GM12878 (cell line): ENCODE data around the gene NTF3. TPM values are rescaled to one million over a fixed set of nuclear protein-coding genes. Genes with fewer than 3 reads are reported as not detected.

Experiments used
- ATAC-seq: fragments of 200-7000 bp; cut with Tn5 transposase; 3 replicates; pipeline ENCODE4 v1.9.1; 2020; ENCODE audit warnings: mild to moderate bottlenecking, moderate library complexity
- BruUV-seq: library from RNA; stranded (reverse); fragments of 400-500 nt; replicated peaks from 2 replicates; lab custom pipeline; 2021; lab: Mats Ljungman, UMichigan
- CTCF ChIA-PET: fragments of 300-600 bp; sonication (Branson Sonifier 250); formaldehyde crosslinking; extraction: SDS; loops from one replicate; lab custom pipeline; 2021; ENCODE audit warnings: inconsistent platforms; lab: Yijun Ruan, JAX
- POLR2A ChIA-PET: fragments of 350-600 bp; formaldehyde crosslinking; extraction: SDS; loops from one replicate; lab custom pipeline; 2021; ENCODE audit warnings: inconsistent platforms; lab: Charles Lee
- RAD21 ChIA-PET: fragments of 300-600 bp; sonication (Branson Sonifier 250); formaldehyde crosslinking; loops from one replicate; lab custom pipeline; 2023; ENCODE audit warnings: antibody characterized with exemption; ENCODE audit not compliant: unreplicated experiment; lab: Charles Lee
- SMC1A ChIA-PET: fragments of 300-600 bp; sonication (Branson Sonifier 250); formaldehyde crosslinking; loops from one replicate; lab custom pipeline; 2023; ENCODE audit not compliant: unreplicated experiment, uncharacterized antibody; lab: Charles Lee
- DNase-seq: peaks from one replicate; pipeline ENCODE4 v3.0.0-alpha.2; 2011; ENCODE audit warnings: low read depth, low spot score
- FAIRE-seq: peaks from 3 replicates; lab custom pipeline; 2011; peaks lifted over from hg19 to GRCh38; lab: Jason Lieb, UNC
- H2AFZ ChIP-seq: 2 replicates; pipeline ENCODE4 v1.6.0; 2011; ENCODE audit warnings: low read depth, low read length, control low read depth; ENCODE audit not compliant: control insufficient read depth
- H3K27ac ChIP-seq: 2 replicates; pipeline ENCODE4 v1.5.1; 2011; ENCODE audit warnings: control low read depth; ENCODE audit not compliant: control insufficient read depth, insufficient read depth
- H3K27me3 ChIP-seq, 2 experiments: replicated peaks in 1 of 2; 2 replicates each; pipeline versions ENCODE4 v1.6.0 to v1.6.1; 2011; ENCODE audit warnings: low read length in 1 of 2; ENCODE audit not compliant: control insufficient read depth in 2 of 2, insufficient read depth in 2 of 2
- H3K36me3 ChIP-seq, 2 experiments: 2 replicates each; pipeline ENCODE4 v1.5.1; 2011; ENCODE audit warnings: low read length in 1 of 2; ENCODE audit not compliant: control insufficient read depth in 2 of 2, insufficient read depth in 2 of 2
- H3K4me1 ChIP-seq: 2 replicates; pipeline ENCODE4 v1.6.1; 2011; ENCODE audit warnings: mild to moderate bottlenecking, low read length, moderate library complexity, mixed read lengths; ENCODE audit not compliant: control insufficient read depth, insufficient read depth
- H3K4me2 ChIP-seq: 2 replicates; pipeline ENCODE4 v1.6.0; 2011; ENCODE audit warnings: control low read depth; ENCODE audit not compliant: control insufficient read depth, insufficient read depth
- H3K4me3 ChIP-seq: fragments of 200-600 bp; sonication (generic); 2 replicates; pipeline ENCODE4 v1.5.1; 2016
- H3K79me2 ChIP-seq: 2 replicates; pipeline ENCODE4 v1.6.0; 2011; ENCODE audit warnings: low read length; ENCODE audit not compliant: control insufficient read depth, insufficient read depth
- H3K9ac ChIP-seq: 2 replicates; pipeline ENCODE4 v1.8.0; 2011; ENCODE audit warnings: low read length, control low read depth, mixed read lengths; ENCODE audit not compliant: control insufficient read depth, insufficient read depth
- H3K9me3 ChIP-seq: replicated peaks from 3 replicates; pipeline ENCODE4 v1.5.1; 2011; ENCODE audit warnings: mild to moderate bottlenecking, low read length; ENCODE audit not compliant: control insufficient read depth, insufficient read depth
- H4K20me1 ChIP-seq: 2 replicates; pipeline ENCODE4 v1.6.0; 2011; ENCODE audit not compliant: control insufficient read depth, insufficient read depth
- CTCF ChIP-seq, 3 experiments: IDR thresholded peaks in 2 of 3; conservative IDR thresholded peaks in 1 of 3; 2 replicates each; pipeline ENCODE4 v1.5.1; 2011; ENCODE audit warnings: low read depth in 3 of 3, low read length in 3 of 3, mild to moderate bottlenecking in 3 of 3, control low read depth in 2 of 3, moderate library complexity in 2 of 3, inconsistent platforms in 1 of 3, mixed read lengths in 1 of 3; ENCODE audit not compliant: control insufficient read depth in 2 of 3, insufficient read depth in 1 of 3; ENCODE audit errors: extremely low read depth in 1 of 3
- JUNB ChIP-seq: IDR thresholded peaks from 2 replicates; pipeline ENCODE4 v1.6.1; 2016; ENCODE audit warnings: antibody characterized with exemption, mild to moderate bottlenecking
- MYB ChIP-seq: fragments of 150-350 bp; IDR thresholded peaks from 2 replicates; pipeline ENCODE4 v1.6.1; 2014; ENCODE audit warnings: mild to moderate bottlenecking, low read depth, low read length, borderline replicate concordance
- MYC ChIP-seq: IDR thresholded peaks from 2 replicates; pipeline ENCODE4 v1.6.1; 2011; ENCODE audit warnings: mild to moderate bottlenecking, low read length, moderate library complexity, inconsistent platforms; ENCODE audit not compliant: insufficient read depth, insufficient replicate concordance, insufficient read length, severe bottlenecking
- NFXL1 ChIP-seq: fragments of 450-650 bp; IDR thresholded peaks from 2 replicates; pipeline ENCODE4 v1.6.1; 2017; ENCODE audit warnings: antibody characterized with exemption, mild to moderate bottlenecking, borderline replicate concordance
- NR2C2 ChIP-seq: IDR thresholded peaks from 2 replicates; pipeline ENCODE4 v1.6.1; 2011; ENCODE audit warnings: borderline replicate concordance, low read depth; ENCODE audit not compliant: control insufficient read depth, insufficient read length
- POLR2AphosphoS2 ChIP-seq: IDR thresholded peaks from 2 replicates; pipeline ENCODE4 v1.6.1; 2011; ENCODE audit warnings: low read depth, mild to moderate bottlenecking, low read length, improper control_type of control experiment, moderate library complexity
- RUNX3 ChIP-seq: IDR thresholded peaks from 2 replicates; pipeline ENCODE4 v1.6.1; 2012; ENCODE audit warnings: low read length, inconsistent platforms
- SMAD5 ChIP-seq: IDR thresholded peaks from 2 replicates; pipeline ENCODE4 v1.6.1; 2016; ENCODE audit warnings: antibody characterized with exemption, low read depth
- WGBS: methylation state at CpG from one replicate; pipeline ENCODE4 v1.1.6; 2016; ENCODE audit warnings: low lambda C conversion rate; ENCODE audit not compliant: insufficient replicate concordance, insufficient coverage; ENCODE audit errors: missing lambda C conversion rate; 5-methylcytosine and 5-hydroxymethylcytosine counted together
- in situ Hi-C: fragments of 300-500 bp; cut with MboI; formaldehyde crosslinking; loops from 9 replicates; pipeline ENCODE4 v1.14.3; 2018; ENCODE audit warnings: mixed read lengths
- intact Hi-C: fragments of 100-400 bp; cut with micrococcal nuclease; formaldehyde crosslinking; loops from one replicate; pipeline ENCODE4 v1.14.2; 2022; ENCODE audit not compliant: unreplicated experiment
- polyA plus RNA-seq, 11 experiments: library from polyadenylated mRNA; depleted of rRNA in 4 of 11; unstranded in 6 of 11; stranded (reverse) in 5 of 11; fragments of >200 nt; fragmentation: Nextera tagmentation in 4 of 11; fragmentation: Illumina TruSeq in 1 of 11; extraction: Ambion mirVana in 4 of 11; extraction: Trizol in 1 of 11; gene quantifications; 1 replicate in 1 of 11; 2 replicates in 10 of 11; pipeline versions ENCODE4 v1.2.1 to v1.2.3, GENCODE V29; 2011 to 2016; ENCODE audit warnings: inconsistent platforms in 2 of 11, missing spikeins in 2 of 11, low read depth in 1 of 11
- total RNA-seq, 4 experiments: library from RNA; depleted of rRNA in 3 of 4; stranded (reverse); fragments of >200 nt in 3 of 4; fragmentation: Illumina TruSeq in 1 of 4; extraction: Trizol in 1 of 4; gene quantifications; 2 replicates each; pipeline versions ENCODE4 v1.2.1 to v1.2.3, GENCODE V29; 2013 to 2021
- TF ChIP-seq, protein P1 (sequence below): fragments of 450-650 bp; formaldehyde crosslinking; IDR thresholded peaks from 2 replicates; pipeline ENCODE4 v1.4.0; 2022; ENCODE audit warnings: mild to moderate bottlenecking, moderate library complexity

Gene NTF3
- total and polyA plus RNA-seq, 10 of the 15 experiments (the other 5 are each of a cell fraction or from before 2014, with no cell fraction given): 0.07 TPM; not detected in 9

GRCh38 chr12:5514545-5514944, 82.6 kb downstream of the NTF3 start:
- RAD21 ChIA-PET: no interaction called here
- WGBS: 24% methylated on average over 4 of the region's 4 CpGs
- FAIRE-seq (no peak), DNase-seq (no peak), ATAC-seq (no peak)
- Histone ChIP-seq H3K27me3 (no peaks in the 10 kb centered on the region; a peak in 2 of 4 replicates), H3K4me2 (no peak overlapping the region), H3K4me1 (no peaks in the 10 kb centered on the region), H3K79me2 (no peaks in the 10 kb centered on the region), H3K4me3 (no peak overlapping the region), H4K20me1 (no peaks in the 10 kb centered on the region), H3K27ac (no peak overlapping the region), H2AFZ (no peak overlapping the region), H3K9ac (no peak overlapping the region), H3K36me3 (no peaks in the 10 kb centered on the region), H3K9me3 (no peaks in the 10 kb centered on the region)
- TF ChIP-seq NFXL1 (no peak), CTCF (IDR thresholded peaks at IDR 0.05 in 2 of 3, conservative IDR thresholded peaks at IDR 0.05 in 1 of 3; ENCODE audit: control insufficient read depth in 2 of 3, extremely low read depth in 1 of 3, insufficient read depth in 1 of 3, low read depth in 3 of 3, low read length in 3 of 3) (no peak), JUNB (no peak), POLR2AphosphoS2 (no peak), MYC (no peak), SMAD5 (no peak), RUNX3 (no peak), NR2C2 (no peak), MYB (no peak)
- TF ChIP-seq, protein P1, sequence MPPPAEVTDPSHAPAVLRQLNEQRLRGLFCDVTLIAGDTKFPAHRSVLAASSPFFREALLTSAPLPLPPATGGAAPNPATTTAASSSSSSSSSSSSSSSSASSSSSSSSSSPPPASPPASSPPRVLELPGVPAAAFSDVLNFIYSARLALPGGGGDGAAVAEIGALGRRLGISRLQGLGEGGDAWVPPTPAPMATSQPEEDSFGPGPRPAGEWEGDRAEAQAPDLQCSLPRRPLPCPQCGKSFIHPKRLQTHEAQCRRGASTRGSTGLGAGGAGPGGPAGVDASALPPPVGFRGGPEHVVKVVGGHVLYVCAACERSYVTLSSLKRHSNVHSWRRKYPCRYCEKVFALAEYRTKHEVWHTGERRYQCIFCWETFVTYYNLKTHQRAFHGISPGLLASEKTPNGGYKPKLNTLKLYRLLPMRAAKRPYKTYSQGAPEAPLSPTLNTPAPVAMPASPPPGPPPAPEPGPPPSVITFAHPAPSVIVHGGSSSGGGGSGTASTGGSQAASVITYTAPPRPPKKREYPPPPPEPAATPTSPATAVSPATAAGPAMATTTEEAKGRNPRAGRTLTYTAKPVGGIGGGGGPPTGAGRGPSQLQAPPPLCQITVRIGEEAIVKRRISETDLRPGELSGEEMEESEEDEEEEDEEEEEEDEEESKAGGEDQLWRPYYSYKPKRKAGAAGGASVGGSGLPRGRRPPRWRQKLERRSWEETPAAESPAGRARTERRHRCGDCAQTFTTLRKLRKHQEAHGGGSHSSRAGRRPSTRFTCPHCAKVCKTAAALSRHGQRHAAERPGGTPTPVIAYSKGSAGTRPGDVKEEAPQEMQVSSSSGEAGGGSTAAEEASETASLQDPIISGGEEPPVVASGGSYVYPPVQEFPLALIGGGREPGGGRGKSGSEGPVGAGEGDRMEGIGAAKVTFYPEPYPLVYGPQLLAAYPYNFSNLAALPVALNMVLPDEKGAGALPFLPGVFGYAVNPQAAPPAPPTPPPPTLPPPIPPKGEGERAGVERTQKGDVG (CRISPR knock-in tag): no peak
- CTCF ChIA-PET: no interaction called here
- POLR2A ChIA-PET: no interaction called here
- SMC1A ChIA-PET: no interaction called here
- BruUV-seq: no TSS peak
- intact Hi-C loops: loop anchor here (10.0 kb wide), 1 partner anchor 310 kb away; no protein-coding TSS in a partner anchor
- in situ Hi-C loops: no loop called here
